Ishikawa (cell line): Measurements from ENCODE around the gene CRTC3.

Experiments used
- CEBPB ChIP-seq: IDR thresholded peaks from 2 replicates; pipeline ENCODE4 v1.6.1; 2012
- CREB1 ChIP-seq: IDR thresholded peaks from 2 replicates; pipeline ENCODE4 v1.6.1; 2012; ENCODE audit warnings: low read depth
- EGR1 ChIP-seq: IDR thresholded peaks from 2 replicates; pipeline ENCODE4 v1.6.1; 2012
- EP300 ChIP-seq: IDR thresholded peaks from 2 replicates; pipeline ENCODE4 v1.6.1; 2012; ENCODE audit warnings: borderline replicate concordance
- NFIC ChIP-seq: IDR thresholded peaks from 2 replicates; pipeline ENCODE4 v1.6.1; 2012
- RAD21 ChIP-seq: IDR thresholded peaks from 2 replicates; pipeline ENCODE4 v1.6.1; 2012; ENCODE audit warnings: low read depth
- TAF1 ChIP-seq: IDR thresholded peaks from 2 replicates; pipeline ENCODE4 v1.6.1; 2012; ENCODE audit warnings: low read depth, mild to moderate bottlenecking
- TCF12 ChIP-seq: IDR thresholded peaks from 2 replicates; pipeline ENCODE4 v1.6.1; 2012; ENCODE audit warnings: low read depth
- TEAD4 ChIP-seq: IDR thresholded peaks from 2 replicates; pipeline ENCODE4 v1.6.1; 2012
- YY1 ChIP-seq: IDR thresholded peaks from 2 replicates; pipeline ENCODE4 v1.6.1; 2012; ENCODE audit warnings: low read depth
- ZBTB7A ChIP-seq: IDR thresholded peaks from 2 replicates; pipeline ENCODE4 v1.6.1; 2012; ENCODE audit warnings: low read depth
- TF ChIP-seq, protein P1 (sequence below): IDR thresholded peaks from 2 replicates; pipeline ENCODE4 v1.6.1; 2012; ENCODE audit warnings: low read depth, mild to moderate bottlenecking
- TF ChIP-seq, protein P2 (sequence below): IDR thresholded peaks from 2 replicates; pipeline ENCODE4 v1.6.1; 2012
- TF ChIP-seq, protein P3 (sequence below): IDR thresholded peaks from 2 replicates; pipeline ENCODE4 v1.6.1; 2012

DNA sequence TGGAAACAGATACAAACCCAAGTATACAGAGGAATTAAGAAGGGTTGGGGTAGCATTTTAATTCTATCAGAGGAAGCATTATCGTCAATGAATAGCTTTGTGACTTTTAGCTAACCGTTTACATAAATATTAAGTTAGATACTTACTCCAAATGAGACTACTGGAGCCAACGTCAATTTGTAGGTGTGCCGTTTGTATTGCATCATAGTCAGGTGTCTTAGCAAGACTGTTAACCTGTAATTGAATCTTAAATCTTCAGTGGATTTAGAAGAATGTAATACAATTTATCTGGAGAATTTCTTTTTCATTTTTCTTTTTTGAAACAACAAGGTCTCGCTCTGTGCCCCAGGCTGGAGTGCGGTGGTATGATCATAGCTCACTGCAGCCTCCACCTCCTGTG lies 55.1 kb downstream of the CRTC3 start:
- TF ChIP-seq EP300 (no peak), TAF1 (no peak), EGR1 (no peak), YY1 (no peak), RAD21 (no peak), TCF12 (no peak), TEAD4 (no peak), CREB1 (no peak), CEBPB (no peak), NFIC (no peak), ZBTB7A (no peak)
- TF ChIP-seq, protein P1, sequence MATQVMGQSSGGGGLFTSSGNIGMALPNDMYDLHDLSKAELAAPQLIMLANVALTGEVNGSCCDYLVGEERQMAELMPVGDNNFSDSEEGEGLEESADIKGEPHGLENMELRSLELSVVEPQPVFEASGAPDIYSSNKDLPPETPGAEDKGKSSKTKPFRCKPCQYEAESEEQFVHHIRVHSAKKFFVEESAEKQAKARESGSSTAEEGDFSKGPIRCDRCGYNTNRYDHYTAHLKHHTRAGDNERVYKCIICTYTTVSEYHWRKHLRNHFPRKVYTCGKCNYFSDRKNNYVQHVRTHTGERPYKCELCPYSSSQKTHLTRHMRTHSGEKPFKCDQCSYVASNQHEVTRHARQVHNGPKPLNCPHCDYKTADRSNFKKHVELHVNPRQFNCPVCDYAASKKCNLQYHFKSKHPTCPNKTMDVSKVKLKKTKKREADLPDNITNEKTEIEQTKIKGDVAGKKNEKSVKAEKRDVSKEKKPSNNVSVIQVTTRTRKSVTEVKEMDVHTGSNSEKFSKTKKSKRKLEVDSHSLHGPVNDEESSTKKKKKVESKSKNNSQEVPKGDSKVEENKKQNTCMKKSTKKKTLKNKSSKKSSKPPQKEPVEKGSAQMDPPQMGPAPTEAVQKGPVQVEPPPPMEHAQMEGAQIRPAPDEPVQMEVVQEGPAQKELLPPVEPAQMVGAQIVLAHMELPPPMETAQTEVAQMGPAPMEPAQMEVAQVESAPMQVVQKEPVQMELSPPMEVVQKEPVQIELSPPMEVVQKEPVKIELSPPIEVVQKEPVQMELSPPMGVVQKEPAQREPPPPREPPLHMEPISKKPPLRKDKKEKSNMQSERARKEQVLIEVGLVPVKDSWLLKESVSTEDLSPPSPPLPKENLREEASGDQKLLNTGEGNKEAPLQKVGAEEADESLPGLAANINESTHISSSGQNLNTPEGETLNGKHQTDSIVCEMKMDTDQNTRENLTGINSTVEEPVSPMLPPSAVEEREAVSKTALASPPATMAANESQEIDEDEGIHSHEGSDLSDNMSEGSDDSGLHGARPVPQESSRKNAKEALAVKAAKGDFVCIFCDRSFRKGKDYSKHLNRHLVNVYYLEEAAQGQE: no peak
- TF ChIP-seq, protein P2, sequence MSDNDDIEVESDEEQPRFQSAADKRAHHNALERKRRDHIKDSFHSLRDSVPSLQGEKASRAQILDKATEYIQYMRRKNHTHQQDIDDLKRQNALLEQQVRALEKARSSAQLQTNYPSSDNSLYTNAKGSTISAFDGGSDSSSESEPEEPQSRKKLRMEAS: no peak
- TF ChIP-seq, protein P3, sequence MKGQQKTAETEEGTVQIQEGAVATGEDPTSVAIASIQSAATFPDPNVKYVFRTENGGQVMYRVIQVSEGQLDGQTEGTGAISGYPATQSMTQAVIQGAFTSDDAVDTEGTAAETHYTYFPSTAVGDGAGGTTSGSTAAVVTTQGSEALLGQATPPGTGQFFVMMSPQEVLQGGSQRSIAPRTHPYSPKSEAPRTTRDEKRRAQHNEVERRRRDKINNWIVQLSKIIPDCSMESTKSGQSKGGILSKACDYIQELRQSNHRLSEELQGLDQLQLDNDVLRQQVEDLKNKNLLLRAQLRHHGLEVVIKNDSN: no peak
